Rectal smooth muscle tissue (tissue), 1 donor: ENCODE measurements around the gene PYGB.

Experiments
- H3K27ac ChIP-seq: one replicate; pipeline ENCODE4 v1.7.0; 2013; ENCODE audit warnings: low read depth, low read length, inconsistent platforms
- H3K27me3 ChIP-seq: one replicate; pipeline ENCODE4 v1.7.0; 2013; ENCODE audit warnings: low read length; ENCODE audit not compliant: control insufficient read depth, insufficient read depth
- H3K36me3 ChIP-seq: one replicate; pipeline ENCODE4 v1.7.0; 2013; ENCODE audit warnings: low read length; ENCODE audit not compliant: control insufficient read depth, insufficient read depth
- H3K4me1 ChIP-seq: one replicate; pipeline ENCODE4 v1.7.0; 2013; ENCODE audit warnings: low read length; ENCODE audit not compliant: control insufficient read depth, insufficient read depth
- H3K4me3 ChIP-seq: one replicate; pipeline ENCODE4 v1.7.0; 2013; ENCODE audit warnings: low read length
- H3K9ac ChIP-seq: one replicate; pipeline ENCODE4 v1.7.0; 2013; ENCODE audit warnings: low read length

The PYGB gene

GRCh38 chr20:25207960-25208534 is 39.8 kb upstream of the PYGB start:
- Histone ChIP-seq H3K27me3 (no peaks in the 10 kb centered on the region), H3K36me3 (peaks cover 6% of the 10 kb centered on the region), H3K4me1 (no peaks in the 10 kb centered on the region), H3K27ac (no peak overlapping the region), H3K9ac (no peak overlapping the region), H3K4me3 (no peak overlapping the region)

DNA sequence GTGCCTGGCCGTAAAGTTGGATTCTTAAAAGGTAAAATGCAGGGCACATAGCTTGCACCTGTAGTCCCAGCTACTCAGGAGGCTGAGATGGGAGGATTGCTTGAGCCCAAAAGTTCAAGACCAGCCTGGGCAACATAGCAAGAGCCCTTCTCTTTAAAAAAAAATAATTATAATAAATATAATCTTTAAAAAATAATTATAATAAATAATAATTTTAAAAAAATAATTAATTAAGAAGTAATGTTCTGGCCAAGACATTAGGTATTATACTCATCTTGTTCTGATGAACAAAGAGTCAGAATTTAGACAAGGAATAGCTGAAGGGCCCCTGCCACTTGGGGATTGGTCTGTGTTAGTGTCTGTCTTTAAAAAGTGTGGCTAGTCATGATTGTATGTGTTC is 38.5 kb upstream of the PYGB start:
- no peaks in the 10 kb centered on the region for H3K4me1 ChIP-seq
- no peak overlapping the region for H3K4me3 ChIP-seq
- no peak overlapping the region for H3K9ac ChIP-seq
- peaks cover 9% of the 10 kb centered on the region for H3K36me3 ChIP-seq
- no peaks in the 10 kb centered on the region for H3K27me3 ChIP-seq
- H3K27ac ChIP-seq = no peak overlapping the region

GRCh38 chr20:25209911-25210310 is 38.0 kb upstream of the PYGB start:
- H3K27me3 ChIP-seq = no peaks in the 10 kb centered on the region
- no peak overlapping the region for H3K4me3 ChIP-seq
- H3K27ac ChIP-seq = no peak overlapping the region
- H3K36me3 ChIP-seq = peaks cover 9% of the 10 kb centered on the region
- no peaks in the 10 kb centered on the region for H3K4me1 ChIP-seq
- H3K9ac ChIP-seq = no peak overlapping the region

GRCh38 chr20:25211273-25211672 is 36.6 kb upstream of the PYGB start:
- H3K4me3 ChIP-seq = no peak overlapping the region
- no peak overlapping the region for H3K27ac ChIP-seq
- no peak overlapping the region for H3K9ac ChIP-seq
- H3K4me1 ChIP-seq = no peaks in the 10 kb centered on the region
- H3K36me3 ChIP-seq = peaks cover 9% of the 10 kb centered on the region
- H3K27me3 ChIP-seq = no peaks in the 10 kb centered on the region

GRCh38 chr20:25212242-25212641 is 35.6 kb upstream of the PYGB start:
- no peak overlapping the region for H3K4me3 ChIP-seq
- no peak overlapping the region for H3K27ac ChIP-seq
- no peaks in the 10 kb centered on the region for H3K4me1 ChIP-seq
- peaks cover 12% of the 10 kb centered on the region for H3K36me3 ChIP-seq
- H3K27me3 ChIP-seq = no peaks in the 10 kb centered on the region
- H3K9ac ChIP-seq = no peak overlapping the region

GRCh38 chr20:25213566-25214425 is 34.1 kb upstream of the PYGB start:
- H3K27ac ChIP-seq = no peak overlapping the region
- H3K4me3 ChIP-seq = no peak overlapping the region
- H3K9ac ChIP-seq = no peak overlapping the region
- peaks cover 17% of the 10 kb centered on the region for H3K36me3 ChIP-seq
- no peaks in the 10 kb centered on the region for H3K27me3 ChIP-seq
- no peaks in the 10 kb centered on the region for H3K4me1 ChIP-seq

- H3K27me3 ChIP-seq = no peaks in the 10 kb centered on the region
- H3K27ac ChIP-seq = no peak overlapping the region
- peaks cover 19% of the 10 kb centered on the region for H3K36me3 ChIP-seq
- no peak overlapping the region for H3K9ac ChIP-seq
- no peak overlapping the region for H3K4me3 ChIP-seq
- H3K4me1 ChIP-seq = no peaks in the 10 kb centered on the region
Observed at GRCh38 chr20:25214426-25214790, 33.5 kb upstream of the PYGB start.

DNA sequence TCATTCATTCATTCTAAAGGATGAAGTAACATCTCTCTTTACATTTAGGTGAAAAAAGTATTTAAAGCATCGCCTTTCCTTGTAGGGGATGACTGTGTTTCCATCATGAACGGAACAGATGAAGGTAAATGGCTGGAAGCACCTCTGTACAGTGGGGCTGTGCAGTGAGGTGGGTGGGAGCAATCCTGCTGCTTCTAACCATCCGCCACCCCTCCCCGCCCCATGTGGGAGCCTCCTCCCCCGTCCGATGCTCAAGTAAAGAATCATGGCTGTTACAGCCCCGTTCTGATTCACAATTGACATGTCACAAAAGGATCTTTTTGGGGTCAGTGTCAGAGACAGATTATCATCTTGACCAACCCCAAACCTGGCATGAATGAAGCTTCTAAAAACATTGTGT is 33.1 kb upstream of the PYGB start:
- Histone ChIP-seq H3K36me3 (peaks cover 21% of the 10 kb centered on the region), H3K4me1 (no peaks in the 10 kb centered on the region), H3K27ac (no peak overlapping the region), H3K27me3 (no peaks in the 10 kb centered on the region), H3K9ac (no peak overlapping the region), H3K4me3 (no peak overlapping the region)

- Histone ChIP-seq H3K27ac (no peak overlapping the region), H3K4me1 (no peaks in the 10 kb centered on the region)
Observed at GRCh38 chr20:25215521-25215920, 32.4 kb upstream of the PYGB start.

GRCh38 chr20:25216199-25216945 is 31.5 kb upstream of the PYGB start:
- H3K27ac ChIP-seq = no peak overlapping the region
- no peak overlapping the region for H3K4me3 ChIP-seq
- H3K4me1 ChIP-seq = no peaks in the 10 kb centered on the region
- H3K27me3 ChIP-seq = no peaks in the 10 kb centered on the region
- no peak overlapping the region for H3K9ac ChIP-seq
- H3K36me3 ChIP-seq = peaks cover 21% of the 10 kb centered on the region

More at GRCh38 chr20:25215521-25215920, 32.4 kb upstream of the PYGB start:
- Histone ChIP-seq H3K4me3 (no peak overlapping the region), H3K9ac (no peak overlapping the region), H3K27me3 (no peaks in the 10 kb centered on the region), H3K36me3 (peaks cover 21% of the 10 kb centered on the region)

DNA sequence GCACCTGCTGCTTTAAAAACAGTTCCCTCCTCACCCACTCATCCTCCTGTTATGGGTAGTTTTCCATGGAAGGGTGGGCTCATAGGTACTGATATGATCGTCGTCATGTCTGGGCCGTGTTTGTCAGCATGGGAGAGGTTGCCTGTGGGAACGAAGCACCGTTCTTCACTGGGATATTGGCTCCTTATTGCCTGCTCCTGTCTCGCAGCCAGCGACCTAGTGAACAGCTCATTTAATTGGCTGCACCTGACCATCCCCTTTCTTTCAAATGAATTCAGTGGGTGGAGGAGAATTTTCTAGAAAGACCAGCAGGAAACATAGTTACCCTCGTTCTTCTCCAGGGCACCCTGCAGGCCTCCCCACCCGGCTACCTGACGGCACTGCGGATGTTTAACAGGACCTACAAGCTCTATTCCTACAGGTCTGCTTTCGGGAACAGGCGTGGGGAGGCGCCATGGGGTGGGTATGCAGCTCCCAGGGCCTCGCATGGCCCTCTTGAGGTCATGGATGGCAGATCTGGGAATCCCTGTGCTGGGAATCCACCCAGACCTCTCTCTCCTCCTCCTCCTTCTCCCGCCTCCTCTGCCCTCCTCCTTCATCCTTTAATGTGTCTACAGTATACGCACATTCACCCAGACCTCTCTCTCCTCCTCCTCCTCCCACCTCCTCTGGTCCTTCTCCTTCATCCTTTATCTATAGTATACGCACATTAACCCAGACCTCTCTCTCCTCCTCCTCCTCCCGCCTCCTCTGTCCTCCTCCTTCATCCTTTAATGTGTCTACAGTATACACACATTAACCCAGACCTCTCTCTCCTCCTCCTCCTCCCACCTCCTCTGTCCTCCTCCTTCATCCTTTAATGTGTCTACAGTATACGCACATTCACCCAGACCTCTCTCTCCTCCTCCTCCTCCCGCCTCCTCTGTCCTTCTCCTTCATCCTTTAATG is 30.4 kb upstream of the PYGB start:
- Histone ChIP-seq H3K4me1 (no peaks in the 10 kb centered on the region), H3K27ac (no peak overlapping the region), H3K9ac (no peak overlapping the region), H3K4me3 (no peak overlapping the region), H3K36me3 (peaks cover 29% of the 10 kb centered on the region), H3K27me3 (no peaks in the 10 kb centered on the region)

DNA sequence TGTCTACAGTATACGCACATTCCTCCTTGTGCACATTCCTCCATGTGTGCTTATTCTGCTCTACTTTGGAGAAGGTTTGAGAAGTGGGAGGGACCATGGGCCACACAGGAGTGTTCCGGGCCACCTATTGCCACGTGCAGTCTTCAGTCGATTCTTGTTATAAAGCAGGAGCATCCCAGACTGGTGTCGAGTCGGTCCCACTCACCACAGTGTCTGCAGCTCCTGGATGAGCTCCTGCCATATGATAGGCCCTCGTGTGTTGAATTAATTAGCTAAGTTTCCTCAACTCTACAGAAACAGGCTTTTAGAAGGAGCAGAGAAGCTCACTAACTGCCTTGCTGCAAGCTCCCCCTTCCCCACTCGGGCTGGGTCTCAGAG is 29.8 kb upstream of the PYGB start:
- Histone ChIP-seq H3K27ac (no peak overlapping the region), H3K4me1 (no peaks in the 10 kb centered on the region), H3K36me3 (peaks cover 27% of the 10 kb centered on the region), H3K27me3 (no peaks in the 10 kb centered on the region), H3K9ac (no peak overlapping the region), H3K4me3 (no peak overlapping the region)
